H1 (cell line): Measurements from ENCODE around the gene RNF123. TPM values are rescaled to one million over a fixed set of nuclear protein-coding genes. Genes with fewer than 3 reads are reported as not detected.

Experiments
- CBX5 ChIP-seq: fragments of 300-800, 300-1000 bp; sonication (generic); IDR thresholded peaks from 2 replicates; pipeline ENCODE4 v1.7.1; 2016; ENCODE audit warnings: antibody characterized with exemption, low read length, low read depth
- EGR1 ChIP-seq: IDR thresholded peaks from 2 replicates; pipeline ENCODE4 v1.6.1; 2011; ENCODE audit warnings: low read depth, low read length, borderline replicate concordance
- RNF2 ChIP-seq: fragments of 200-900, 300-1000 bp; sonication (generic); IDR thresholded peaks from 2 replicates; pipeline ENCODE4 v1.7.1; 2016; ENCODE audit warnings: borderline replicate concordance, low read depth, mild to moderate bottlenecking, antibody characterized with exemption, low read length; ENCODE audit not compliant: poor library complexity, severe bottlenecking; ENCODE audit errors: missing control alignments
- SAP30 ChIP-seq: fragments of 300-600 bp; sonication (generic); IDR thresholded peaks from 2 replicates; pipeline ENCODE4 v1.7.1; 2012; ENCODE audit warnings: low read length, moderate library complexity, mild to moderate bottlenecking, inconsistent platforms; ENCODE audit not compliant: insufficient read depth, insufficient replicate concordance
- SIX5 ChIP-seq: IDR thresholded peaks from 2 replicates; pipeline ENCODE4 v1.6.1; 2011; ENCODE audit warnings: mild to moderate bottlenecking, low read depth, low read length
- TCF12 ChIP-seq: IDR thresholded peaks from 2 replicates; pipeline ENCODE4 v1.6.1; 2011; ENCODE audit warnings: low read depth, mild to moderate bottlenecking, low read length
- polyA plus RNA-seq, 7 experiments: library from polyadenylated mRNA; depleted of rRNA in 3 of 7; stranded (reverse) in 5 of 7; unstranded in 2 of 7; fragments of >200 nt in 5 of 7; fragments of 200-250 nt in 2 of 7; gene quantifications; 1 replicate in 5 of 7; 2 replicates in 1 of 7; 4 replicates in 1 of 7; pipeline versions ENCODE4 v1.2.1 to v1.2.3, GENCODE V29; 2011 to 2013; ENCODE audit warnings: missing spikeins in 2 of 7, mixed read lengths in 2 of 7
- total RNA-seq: library from RNA; stranded (reverse); fragmentation: NEBNext Ultra II Directional; extraction: Animal tissue kit (Norgen Biotek cat#: 25700); gene quantifications from 2 replicates; pipeline ENCODE4 v1.2.1, GENCODE V29; 2021

The RNF123 gene
- total and polyA plus RNA-seq, 2 of the 8 experiments (the other 6 are each of a cell fraction or from before 2014, with no cell fraction given) = 30.5 to 57.7 TPM

- TF ChIP-seq TCF12 = no peak
- TF ChIP-seq SIX5 = no peak
- no peak for TF ChIP-seq RNF2
- no peak for TF ChIP-seq SAP30
- no peak for TF ChIP-seq CBX5
- no peak for TF ChIP-seq EGR1
Observed at GRCh38 chr3:49725906-49726681, 36.7 kb downstream of the RNF123 start (continued).
